Stimulated activated CD4-positive, alpha-beta T cell treated with anti-CD3 and anti-CD28 coated beads, TNF-alpha, amount 100 ng/mL, for 48 hours (primary cell): Measurements from ENCODE around the gene POU5F1.
"Not testable (repeated sequence)": the region's sequence is repeated elsewhere in the genome, so short reads cannot be mapped to it uniquely, and the experiment has no call there.

ENCODE experiments used
- DNase-seq, 3 donors: peaks; one replicate each; pipeline ENCODE4 v3.0.0-alpha.2; 2020; ENCODE audit warnings: low read depth in 3 of 3

Gene POU5F1

GRCh38 chr6:31192431-31193105, 22.1 kb upstream of the POU5F1 start:
- peak in 2 of 3 donors; percentile 35 to 49 for DNase-seq

GRCh38 chr6:31190488-31190887, 20.0 kb upstream of the POU5F1 start:
- no peak for DNase-seq

- DNase-seq: not testable (repeated sequence)
Measured at GRCh38 chr6:31189223-31189622, 18.7 kb upstream of the POU5F1 start.

GRCh38 chr6:31187780-31188194, 17.3 kb upstream of the POU5F1 start:
- DNase-seq: no peak

- DNase-seq: no peak
Measured at GRCh38 chr6:31186052-31186734, 15.7 kb upstream of the POU5F1 start.

- not testable (repeated sequence) for DNase-seq
Measured at GRCh38 chr6:31185695-31186051, 15.2 kb upstream of the POU5F1 start.

DNA sequence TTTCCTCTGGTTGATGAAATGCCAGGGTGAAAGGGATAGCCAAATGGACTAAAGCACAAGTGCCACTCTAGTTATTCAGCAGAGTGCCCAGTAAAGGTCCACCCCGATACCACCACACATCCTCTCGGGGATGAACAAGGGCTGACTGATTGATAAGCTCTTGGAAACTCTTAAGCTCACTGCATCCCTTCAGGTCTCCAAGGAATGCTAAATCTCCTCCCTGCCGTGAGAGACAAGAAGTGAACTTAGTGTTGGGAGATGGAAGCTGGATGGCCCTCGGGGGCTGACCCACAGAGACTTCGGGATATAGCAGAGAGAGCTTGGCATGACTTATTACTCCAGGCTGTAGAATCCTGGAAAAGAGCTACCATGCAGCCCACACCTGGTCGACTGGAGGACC, 13.4 kb upstream of the POU5F1 start:
- DNase-seq: not testable (repeated sequence)

GRCh38 chr6:31183287-31183686, 12.8 kb upstream of the POU5F1 start:
- DNase-seq: not testable (repeated sequence)

DNA sequence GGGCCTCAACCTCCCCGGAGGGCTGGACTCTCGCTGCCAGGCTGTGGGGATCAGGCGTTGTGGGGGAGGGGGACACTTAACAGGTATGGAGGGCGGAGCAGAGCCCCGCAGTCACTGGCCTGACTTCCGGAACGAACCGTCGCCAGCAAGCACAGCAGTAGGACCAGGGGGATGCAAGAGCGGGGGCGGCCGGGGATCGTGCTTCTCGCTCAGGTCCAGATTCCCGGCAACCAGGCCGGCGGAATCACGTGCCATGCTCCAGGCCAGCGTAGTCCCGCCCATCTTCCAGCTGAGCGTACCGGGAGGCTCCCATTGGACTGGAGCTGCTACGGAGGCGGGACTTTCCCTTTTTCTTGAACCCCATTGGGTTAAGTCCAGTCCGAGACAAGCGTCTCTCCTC, 10.0 kb upstream of the POU5F1 start:
- peak in 2 of 3 donors; percentile 32 to 62 for DNase-seq

- DNase-seq: no peak
Measured at GRCh38 chr6:31179896-31180295, 9.4 kb upstream of the POU5F1 start.

DNA sequence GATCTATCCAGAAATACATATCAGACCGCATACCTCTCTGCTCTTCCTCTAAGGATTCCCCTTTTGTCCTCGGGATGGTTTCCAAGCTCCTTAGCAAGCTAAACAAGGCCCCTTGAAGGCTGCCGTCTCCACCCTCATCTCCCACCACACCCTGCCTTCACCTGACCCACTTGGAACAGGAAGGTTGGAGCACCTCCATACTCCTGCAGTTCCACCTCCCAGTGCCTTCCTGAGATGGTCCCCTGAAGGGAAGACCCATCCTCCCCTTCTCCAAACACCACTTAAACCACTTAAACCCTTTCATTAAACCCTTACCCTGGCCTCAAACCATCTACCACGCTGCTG, 8.5 kb upstream of the POU5F1 start:
- DNase-seq: no peak

GRCh38 chr6:31178143-31179041, 7.9 kb upstream of the POU5F1 start:
- no peak for DNase-seq

GRCh38 chr6:31175971-31176370, 5.5 kb upstream of the POU5F1 start:
- DNase-seq: no peak

- no peak for DNase-seq
Measured at GRCh38 chr6:31174378-31174777, 3.9 kb upstream of the POU5F1 start.

- DNase-seq: no peak
Measured at GRCh38 chr6:31173406-31173805, 2.9 kb upstream of the POU5F1 start.

GRCh38 chr6:31172973-31173384, 2.5 kb upstream of the POU5F1 start:
- no peak for DNase-seq

DNA sequence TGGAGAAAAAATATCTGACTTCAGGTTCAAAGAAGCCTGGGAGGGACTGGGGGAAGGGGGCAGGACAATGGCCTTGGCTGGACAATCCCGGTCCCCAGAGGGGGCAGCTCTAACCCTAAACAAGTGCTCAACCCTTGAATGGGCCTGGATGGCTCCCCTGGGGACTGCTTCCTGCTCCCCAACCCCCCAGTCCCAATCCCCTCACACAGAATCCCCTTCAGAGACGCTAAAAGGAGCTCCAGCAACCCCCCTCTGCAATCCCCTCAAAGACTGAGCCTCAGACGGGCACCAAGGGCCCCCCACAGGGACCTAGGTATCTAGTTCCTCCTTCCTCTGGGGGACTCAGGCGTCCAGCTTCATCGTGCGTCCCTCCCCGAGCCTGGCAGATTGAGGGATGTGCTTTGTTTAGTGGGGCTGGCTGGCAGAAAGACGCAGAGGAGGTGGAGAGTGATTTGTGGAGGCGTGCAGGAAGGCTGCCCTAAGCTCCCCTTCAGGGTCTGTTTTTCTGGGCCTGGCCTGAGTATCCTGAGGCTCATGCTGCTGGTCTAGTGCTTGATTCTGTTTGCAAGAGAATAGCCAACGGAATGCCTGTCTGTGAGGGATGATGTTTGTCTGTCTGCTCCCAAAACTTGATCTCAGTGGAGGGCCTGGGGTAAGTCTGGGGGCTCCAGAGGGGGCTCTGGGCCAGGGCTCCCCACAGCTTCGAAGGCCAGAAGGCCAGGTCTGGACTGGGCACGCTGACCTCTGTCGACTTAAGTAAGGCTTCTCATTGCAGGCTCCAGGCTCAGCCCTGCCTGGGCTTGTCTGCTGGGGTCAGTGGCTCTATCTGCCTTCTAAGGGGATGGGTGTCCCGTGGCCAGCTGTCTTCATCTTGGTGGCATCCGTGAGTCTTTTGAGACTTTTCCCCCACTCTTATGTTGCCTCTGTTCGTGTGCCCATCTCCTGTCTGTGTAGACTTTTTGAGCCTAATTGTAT, 1.7 kb upstream of the POU5F1 start:
- DNase-seq: no peak

DNA sequence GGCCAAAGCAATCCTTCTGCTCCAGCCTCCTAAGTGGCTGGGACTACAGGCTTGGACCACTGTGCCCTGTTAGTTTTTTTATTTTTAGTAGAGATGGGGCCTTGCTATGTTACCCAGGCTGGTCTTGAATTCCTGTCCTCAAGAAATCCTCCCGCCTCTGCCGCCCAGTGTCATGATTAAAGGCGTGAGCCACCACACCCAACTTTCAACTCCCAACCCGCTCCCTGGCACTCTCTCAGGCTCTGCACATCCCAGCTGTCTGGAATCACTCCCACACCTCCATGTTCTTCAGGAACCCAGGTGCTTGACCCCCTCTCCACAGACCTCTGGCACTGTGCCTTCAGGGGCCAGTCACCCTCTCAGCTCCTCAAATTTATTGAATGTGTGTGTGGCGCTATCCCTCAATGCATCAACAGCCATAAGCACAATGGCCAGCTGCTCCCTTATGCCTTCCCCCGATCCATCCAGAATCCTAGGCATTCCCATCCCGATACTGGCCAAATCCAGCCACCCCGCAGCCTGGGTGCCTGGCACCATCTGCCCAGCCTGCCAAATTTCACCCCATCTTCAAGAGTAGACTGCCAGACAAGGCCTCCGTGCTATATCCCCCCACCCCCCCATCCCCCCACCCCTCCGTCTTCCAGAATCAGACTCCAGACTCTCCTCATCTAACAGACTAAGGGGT, 647 bp upstream of the POU5F1 start:
- no peak for DNase-seq

- not testable (repeated sequence) for DNase-seq
Measured at GRCh38 chr6:31169858-31170599, 453 bp downstream of the POU5F1 start.
